Retinal pigment epithelial cell (primary cell): ENCODE data around the gene CNPY1.

ENCODE experiments used
- DNase-seq: peaks from one replicate; pipeline ENCODE4 v3.0.0-alpha.2; 2010; ENCODE audit warnings: low read depth
- H3K4me3 ChIP-seq: 2 replicates; pipeline ENCODE4 v1.5.1; 2011; ENCODE audit warnings: mild to moderate bottlenecking, low read length, control low read depth, moderate library complexity
- CTCF ChIP-seq: conservative IDR thresholded peaks from 2 replicates; pipeline ENCODE4 v1.5.1; 2011; ENCODE audit warnings: low read depth, low read length, control low read depth, inconsistent platforms

Gene CNPY1

GRCh38 chr7:155584763-155585531 is 38.6 kb upstream of the CNPY1 start:
- no peak for DNase-seq
- no peak for TF ChIP-seq CTCF
- H3K4me3 ChIP-seq = no peak overlapping the region

DNA sequence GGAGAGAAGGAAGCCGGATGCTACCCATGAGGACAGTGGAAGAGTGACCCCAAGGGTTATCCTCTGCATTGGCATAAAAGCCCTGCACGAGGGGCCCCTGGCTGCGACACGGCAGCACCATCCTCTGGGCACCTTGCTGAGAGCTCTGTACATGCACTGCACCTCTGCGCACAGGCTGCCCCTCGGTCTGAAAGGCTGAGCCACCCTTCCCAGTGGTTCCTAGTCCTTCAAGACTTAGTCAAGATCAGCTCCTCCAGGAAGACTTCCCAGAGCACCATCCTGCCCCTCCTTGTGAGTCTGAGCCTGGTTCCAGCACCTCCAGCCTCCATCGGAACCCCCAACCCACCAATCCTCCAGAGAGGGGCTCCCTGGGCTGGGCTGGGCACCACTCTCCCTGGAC is 37.9 kb upstream of the CNPY1 start:
- no peak for TF ChIP-seq CTCF
- no peak for DNase-seq
- H3K4me3 ChIP-seq = no peak overlapping the region

GRCh38 chr7:155583636-155584035 is 37.3 kb upstream of the CNPY1 start:
- no peak for DNase-seq
- H3K4me3 ChIP-seq = no peak overlapping the region
- TF ChIP-seq CTCF = no peak

DNA sequence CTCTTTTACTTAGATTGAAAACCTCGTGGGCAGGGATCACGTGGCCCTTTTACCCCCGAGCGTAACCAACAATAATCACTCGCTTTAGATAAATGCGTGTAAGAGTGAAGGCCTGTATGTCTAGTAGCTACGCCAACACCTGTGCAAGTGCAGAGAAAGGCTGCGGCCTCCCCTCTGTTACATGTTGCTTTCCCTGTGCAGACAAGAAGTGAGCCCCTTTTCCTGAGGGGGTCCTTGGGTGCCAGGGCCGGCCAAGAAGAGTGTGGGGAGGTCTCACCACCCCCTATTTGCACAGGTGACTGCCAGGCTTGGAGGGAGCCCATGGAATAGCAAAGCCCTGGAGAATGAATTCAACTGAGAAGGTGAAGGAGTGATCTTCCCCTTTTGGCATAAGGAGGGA is 35.6 kb upstream of the CNPY1 start:
- no peak for TF ChIP-seq CTCF
- DNase-seq = no peak
- H3K4me3 ChIP-seq = no peak overlapping the region

DNA sequence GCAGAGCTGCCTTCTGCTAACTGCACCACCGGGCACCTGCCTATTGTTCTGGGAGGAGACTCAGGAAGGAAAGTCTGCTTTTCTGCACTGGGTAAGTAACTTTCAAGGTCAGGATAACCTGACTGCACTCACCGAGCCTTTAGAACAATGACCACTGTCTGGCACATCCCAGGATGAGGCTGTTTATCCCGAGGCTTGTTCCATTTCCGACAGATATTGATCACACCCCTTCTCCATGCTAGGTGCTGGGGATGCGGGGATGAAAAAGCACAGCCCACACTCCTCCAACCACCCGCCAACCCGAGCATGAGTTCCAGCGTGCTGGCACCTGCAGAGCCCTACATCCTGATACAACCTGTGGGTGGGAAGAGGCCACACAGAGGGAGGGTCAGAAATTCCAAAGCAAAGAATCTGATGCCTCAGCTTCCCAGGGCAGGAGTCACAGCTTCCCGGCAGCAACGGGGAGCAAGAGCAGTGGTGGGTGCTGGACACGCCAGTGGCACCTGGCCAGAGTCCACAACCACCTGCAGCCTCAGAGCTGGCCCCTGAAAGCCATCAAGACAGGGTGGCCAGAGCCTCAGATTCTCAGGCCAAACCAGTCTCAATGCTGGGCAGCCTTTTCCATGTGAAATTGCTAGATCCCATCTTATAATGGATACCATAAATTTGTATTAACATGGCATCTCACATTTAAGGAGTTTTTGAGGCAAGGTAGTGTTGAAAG is 34.9 kb upstream of the CNPY1 start:
- H3K4me3 ChIP-seq = no peak overlapping the region
- DNase-seq = no peak
- TF ChIP-seq CTCF = no peak

DNA sequence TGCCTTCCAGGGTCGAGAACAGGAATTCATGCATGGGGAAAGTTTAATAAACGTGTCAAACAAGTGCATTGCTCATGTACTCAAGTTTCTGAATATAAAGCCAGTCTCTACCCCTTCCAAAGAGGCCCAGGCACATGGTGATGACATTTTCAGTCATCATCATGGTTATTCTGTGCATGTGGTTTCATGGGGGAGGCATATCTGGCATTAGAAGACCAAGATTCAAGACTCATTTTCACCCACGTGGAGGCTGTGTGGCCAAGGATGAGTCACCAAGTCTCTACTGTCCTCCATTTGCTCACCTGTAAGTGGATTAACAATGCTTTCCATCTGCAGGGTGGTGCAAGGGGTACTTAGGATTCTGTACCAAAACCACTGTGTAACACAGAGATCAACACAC is 34.0 kb upstream of the CNPY1 start:
- no peak for DNase-seq
- H3K4me3 ChIP-seq = no peak overlapping the region
- TF ChIP-seq CTCF = no peak

DNA sequence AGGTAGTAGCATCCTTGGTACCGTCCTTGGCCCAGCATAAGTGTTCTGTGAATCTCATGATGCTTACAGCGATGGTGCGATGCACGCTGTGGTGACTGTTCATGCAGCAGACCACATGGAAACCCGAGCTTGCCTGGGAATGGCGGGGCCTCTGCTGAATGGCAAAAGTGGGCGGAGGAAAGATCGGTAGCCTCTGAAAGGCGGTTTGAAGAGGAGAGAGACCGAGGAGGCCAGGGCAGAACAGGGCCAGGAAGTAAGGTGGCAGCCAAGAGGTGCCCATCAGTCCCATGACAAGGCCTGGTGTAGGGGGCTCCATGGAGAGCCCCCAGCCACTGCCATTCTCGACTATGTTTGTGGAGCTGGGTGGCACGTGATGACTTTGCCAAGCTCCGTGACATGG is 33.2 kb upstream of the CNPY1 start:
- no peak for DNase-seq
- no peak for TF ChIP-seq CTCF
- H3K4me3 ChIP-seq = no peak overlapping the region
